Activated CD8-positive, alpha-beta T cell treated with anti-CD3 and anti-CD28 coated beads for 36 hours (primary cell): ENCODE data around the gene APOE. TPM values are rescaled to one million over a fixed set of nuclear protein-coding genes. Genes with fewer than 3 reads are reported as not detected.

Source experiments
- ATAC-seq: fragments of 200-7000 bp; cut with Tn5 transposase; one replicate; pipeline ENCODE4 v1.10.0; 2021; ENCODE audit warnings: mild to moderate bottlenecking, moderate library complexity
- CTCF ChIA-PET: fragments of 350-600 bp; sonication (Branson Sonifier 250); formaldehyde crosslinking; loops from one replicate; lab custom pipeline; 2021; ENCODE audit warnings: antibody characterized with exemption; lab: Charles Lee
- POLR2A ChIA-PET: fragments of 350-600 bp; sonication (Branson Sonifier 250); formaldehyde crosslinking; loops from one replicate; lab custom pipeline; 2021; ENCODE audit warnings: antibody characterized with exemption; lab: Charles Lee
- DNase-seq: peaks from one replicate; pipeline ENCODE4 v3.0.0-alpha.2; 2020
- H3K27ac Mint-ChIP-seq: one replicate; pipeline ENCODE4 v1.8.0; 2021; ENCODE audit warnings: mild to moderate bottlenecking, mixed read lengths
- H3K27me3 Mint-ChIP-seq: one replicate; pipeline ENCODE4 v1.8.0; 2021; ENCODE audit warnings: mixed read lengths
- H3K36me3 Mint-ChIP-seq: one replicate; pipeline ENCODE4 v1.8.0; 2021; ENCODE audit warnings: low read depth, mixed read lengths
- H3K4me1 Mint-ChIP-seq: one replicate; pipeline ENCODE4 v1.8.0; 2021; ENCODE audit warnings: low read depth, mixed read lengths
- H3K4me3 Mint-ChIP-seq: one replicate; pipeline ENCODE4 v1.8.0; 2021; ENCODE audit warnings: mild to moderate bottlenecking, moderate library complexity, mixed read lengths
- H3K9me3 Mint-ChIP-seq: one replicate; pipeline ENCODE4 v1.8.0; 2021; ENCODE audit warnings: mixed read lengths
- intact Hi-C: fragments of 100-400 bp; cut with micrococcal nuclease; formaldehyde crosslinking; loops from one replicate; pipeline ENCODE4 v1.10.0; 2022
- total RNA-seq, 2 experiments: library from RNA; stranded (reverse); gene quantifications; one replicate each; pipeline ENCODE4 v1.2.3, GENCODE V29; 2021
- TF ChIP-seq, protein P1 (sequence below): fragments of 200-600 bp; IDR thresholded peaks from one replicate; pipeline ENCODE4 v1.8.0; 2022; ENCODE audit warnings: antibody characterized with exemption, mild to moderate bottlenecking

The APOE gene
- total RNA-seq, 2 experiments from 2014 or later = 0.87 to 1.2 TPM

DNA sequence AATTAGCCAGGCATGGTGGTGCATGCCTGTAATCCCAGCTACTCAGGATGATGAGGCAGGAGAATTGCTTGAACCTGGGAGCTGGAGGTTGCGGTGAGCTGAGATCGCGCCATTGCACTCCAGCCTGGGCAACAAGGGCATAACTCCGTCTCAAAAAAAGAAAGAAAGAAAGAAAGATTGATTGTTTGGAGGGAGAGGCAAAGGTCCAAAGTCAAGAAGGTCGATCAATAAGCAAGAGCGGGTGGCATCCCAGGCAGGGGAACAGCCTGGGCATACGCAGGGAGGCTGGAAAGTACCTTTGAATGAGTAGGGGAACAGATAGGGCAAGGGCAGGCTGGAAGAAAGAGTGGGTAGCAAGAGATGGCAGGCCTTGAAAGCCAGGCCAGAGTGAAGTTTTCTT is 24.5 kb downstream of the APOE start:
- Mint-ChIP-seq H3K4me3 (no peak overlapping the region), H3K27ac (no peak overlapping the region), H3K27me3 (peaks cover 15% of the 10 kb centered on the region), H3K9me3 (no peaks in the 10 kb centered on the region), H3K36me3 (no peaks in the 10 kb centered on the region), H3K4me1 (no peaks in the 10 kb centered on the region)
- intact Hi-C loops = no loop called here
- ATAC-seq = no peak
- TF ChIP-seq, protein P1, sequence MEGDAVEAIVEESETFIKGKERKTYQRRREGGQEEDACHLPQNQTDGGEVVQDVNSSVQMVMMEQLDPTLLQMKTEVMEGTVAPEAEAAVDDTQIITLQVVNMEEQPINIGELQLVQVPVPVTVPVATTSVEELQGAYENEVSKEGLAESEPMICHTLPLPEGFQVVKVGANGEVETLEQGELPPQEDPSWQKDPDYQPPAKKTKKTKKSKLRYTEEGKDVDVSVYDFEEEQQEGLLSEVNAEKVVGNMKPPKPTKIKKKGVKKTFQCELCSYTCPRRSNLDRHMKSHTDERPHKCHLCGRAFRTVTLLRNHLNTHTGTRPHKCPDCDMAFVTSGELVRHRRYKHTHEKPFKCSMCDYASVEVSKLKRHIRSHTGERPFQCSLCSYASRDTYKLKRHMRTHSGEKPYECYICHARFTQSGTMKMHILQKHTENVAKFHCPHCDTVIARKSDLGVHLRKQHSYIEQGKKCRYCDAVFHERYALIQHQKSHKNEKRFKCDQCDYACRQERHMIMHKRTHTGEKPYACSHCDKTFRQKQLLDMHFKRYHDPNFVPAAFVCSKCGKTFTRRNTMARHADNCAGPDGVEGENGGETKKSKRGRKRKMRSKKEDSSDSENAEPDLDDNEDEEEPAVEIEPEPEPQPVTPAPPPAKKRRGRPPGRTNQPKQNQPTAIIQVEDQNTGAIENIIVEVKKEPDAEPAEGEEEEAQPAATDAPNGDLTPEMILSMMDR = no peak
- ChIA-PET CTCF (no interaction called here), POLR2A (no interaction called here)
- no peak for DNase-seq

DNA sequence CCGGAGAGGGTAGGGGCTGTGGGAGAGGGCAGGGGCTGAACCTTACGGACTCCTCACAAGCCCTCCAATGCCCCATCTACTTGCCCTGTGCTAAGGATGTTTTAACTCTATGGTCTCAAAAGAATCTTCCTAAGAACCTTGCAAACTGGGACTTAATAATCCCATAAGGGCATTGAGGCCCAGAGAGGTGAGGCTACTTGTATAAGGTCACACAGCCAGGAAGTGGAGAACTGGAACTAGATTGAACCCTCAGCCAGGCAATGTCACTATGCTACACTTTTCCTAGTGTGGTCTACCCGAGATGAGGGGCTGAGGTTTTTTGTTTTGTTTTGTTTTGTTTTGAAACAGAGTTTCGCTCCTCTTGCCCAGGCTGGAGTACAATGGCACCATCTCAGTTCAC is 25.9 kb downstream of the APOE start:
- H3K9me3 Mint-ChIP-seq = no peaks in the 10 kb centered on the region
- CTCF ChIA-PET = no interaction called here
- no peak for ATAC-seq
- H3K27ac Mint-ChIP-seq = no peak overlapping the region
- TF ChIP-seq, protein P1 = no peak
- POLR2A ChIA-PET = no interaction called here
- no peaks in the 10 kb centered on the region for H3K4me1 Mint-ChIP-seq
- no peak overlapping the region for H3K4me3 Mint-ChIP-seq
- H3K27me3 Mint-ChIP-seq = peaks cover 3% of the 10 kb centered on the region
- no peak for DNase-seq
- intact Hi-C loops = no loop called here
- no peaks in the 10 kb centered on the region for H3K36me3 Mint-ChIP-seq

DNA sequence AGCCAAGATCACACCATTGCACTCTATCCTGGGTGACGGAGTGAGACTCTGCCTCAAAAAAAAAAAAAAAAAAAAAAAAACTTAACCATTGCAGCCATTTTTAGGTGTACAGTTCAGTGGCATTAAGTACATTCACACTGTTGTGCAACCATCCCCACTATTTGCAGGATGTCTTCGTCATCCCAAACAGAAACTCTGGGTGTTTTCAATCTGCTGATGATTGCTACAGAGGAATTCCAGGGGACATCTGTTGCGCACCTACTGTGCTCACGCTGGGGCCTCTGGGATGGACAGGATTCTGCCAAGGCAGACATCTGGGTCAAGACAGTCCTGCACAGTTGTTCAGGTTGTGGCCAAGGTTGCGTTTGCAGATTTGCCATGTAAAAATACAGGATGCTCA is 34.1 kb downstream of the APOE start:
- H3K9me3 Mint-ChIP-seq = no peaks in the 10 kb centered on the region
- CTCF ChIA-PET = no interaction called here

DNA sequence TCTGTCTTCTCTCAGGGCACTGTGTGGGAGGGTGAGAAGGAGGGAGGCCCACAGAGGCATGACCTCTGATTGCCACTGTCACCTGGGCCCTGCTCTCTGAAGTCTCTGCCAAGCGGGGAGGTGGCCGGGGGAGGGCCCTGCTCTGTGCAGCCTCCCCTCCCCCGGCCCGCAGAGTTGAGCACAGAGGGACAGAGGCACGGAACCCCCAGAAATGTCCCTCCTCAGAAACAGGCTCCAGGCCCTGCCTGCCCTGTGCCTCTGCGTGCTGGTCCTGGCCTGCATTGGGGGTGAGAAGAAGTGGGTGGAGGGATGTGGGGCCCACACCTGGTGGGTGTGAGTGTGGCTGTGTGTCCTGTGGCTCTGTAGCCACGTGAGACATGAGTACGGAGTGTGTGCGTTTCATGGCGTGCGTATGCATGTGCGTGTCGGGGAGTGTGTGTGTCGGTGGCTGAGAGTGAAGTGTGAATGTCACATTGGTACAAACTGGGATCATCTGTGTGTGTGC is 36.5 kb downstream of the APOE start, which contains the start of gene APOC4:
Gene APOC4, plus strand, starts transcription at position 171 of the 505 bp plus-strand sequence. Its CDS starts 41 bp downstream, at position 212.
- no peaks in the 10 kb centered on the region for H3K27me3 Mint-ChIP-seq
- ATAC-seq (no peak), DNase-seq (no peak)
- H3K27ac Mint-ChIP-seq = no peak within 1 kb of the TSS
- no peaks in the 10 kb centered on the region for H3K36me3 Mint-ChIP-seq
- intact Hi-C loops = no loop called here
- H3K9me3 Mint-ChIP-seq = no peaks in the 10 kb centered on the region
- TF ChIP-seq, protein P1 = no peak
- CTCF ChIA-PET = no interaction called here
- no peak within 1 kb of the TSS for H3K4me3 Mint-ChIP-seq
- H3K4me1 Mint-ChIP-seq = no peaks in the 10 kb centered on the region
- POLR2A ChIA-PET = no interaction called here

More for the DNA sequence above, 34.1 kb downstream of the APOE start:
- Mint-ChIP-seq H3K4me3 (no peak overlapping the region), H3K4me1 (no peaks in the 10 kb centered on the region), H3K27me3 (no peaks in the 10 kb centered on the region), H3K27ac (no peak overlapping the region), H3K36me3 (no peaks in the 10 kb centered on the region)
- POLR2A ChIA-PET = no interaction called here
- intact Hi-C loops = no loop called here
- TF ChIP-seq, protein P1 = no peak
- no peak for DNase-seq
- ATAC-seq = no peak

DNA sequence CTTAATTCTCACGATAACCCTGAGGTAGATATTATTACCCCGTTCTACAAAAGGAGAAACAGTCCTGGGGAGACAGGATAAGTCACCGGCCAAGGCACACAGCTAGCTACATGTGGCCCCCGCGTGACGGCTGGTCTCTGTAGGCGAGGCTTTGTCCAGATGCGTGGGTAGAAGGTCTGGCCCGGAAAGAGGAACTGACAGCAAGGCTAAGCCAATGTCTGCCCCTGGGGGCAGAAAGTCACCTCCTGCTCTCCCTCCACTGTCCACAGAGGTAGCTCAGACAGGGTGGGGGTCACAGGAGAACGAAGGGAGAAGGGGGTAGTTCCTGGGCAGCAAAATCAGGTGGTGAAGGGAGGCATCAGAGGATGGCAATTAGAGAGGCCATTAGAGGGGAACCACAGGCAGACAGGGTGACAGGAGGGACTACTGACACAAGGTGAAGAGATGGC is 38.2 kb downstream of the APOE start:
- H3K4me3 Mint-ChIP-seq = no peak overlapping the region
- H3K36me3 Mint-ChIP-seq = no peaks in the 10 kb centered on the region
- TF ChIP-seq, protein P1 = no peak
- ATAC-seq = no peak
- H3K9me3 Mint-ChIP-seq = no peaks in the 10 kb centered on the region
- no peaks in the 10 kb centered on the region for H3K27me3 Mint-ChIP-seq
- CTCF ChIA-PET = interaction anchor here (0.6 kb wide), 1 partner anchor 223 kb away, joined by 3 read pairs; no protein-coding TSS in a partner anchor
- POLR2A ChIA-PET = no interaction called here
- H3K27ac Mint-ChIP-seq = no peak overlapping the region
- no peak for DNase-seq
- intact Hi-C loops = no loop called here
- H3K4me1 Mint-ChIP-seq = no peaks in the 10 kb centered on the region
